Erythroblast (primary cell): ENCODE data around the gene SNAI1.

Experiments
- GATA1 ChIP-seq: IDR thresholded peaks from 2 replicates; pipeline ENCODE4 v1.6.1; 2011; ENCODE audit warnings: low read depth, mild to moderate bottlenecking, control low read depth, low read length, moderate library complexity
- POLR2A ChIP-seq: IDR thresholded peaks from 2 replicates; pipeline ENCODE4 v1.6.1; 2011; ENCODE audit warnings: mild to moderate bottlenecking, low read length

DNA sequence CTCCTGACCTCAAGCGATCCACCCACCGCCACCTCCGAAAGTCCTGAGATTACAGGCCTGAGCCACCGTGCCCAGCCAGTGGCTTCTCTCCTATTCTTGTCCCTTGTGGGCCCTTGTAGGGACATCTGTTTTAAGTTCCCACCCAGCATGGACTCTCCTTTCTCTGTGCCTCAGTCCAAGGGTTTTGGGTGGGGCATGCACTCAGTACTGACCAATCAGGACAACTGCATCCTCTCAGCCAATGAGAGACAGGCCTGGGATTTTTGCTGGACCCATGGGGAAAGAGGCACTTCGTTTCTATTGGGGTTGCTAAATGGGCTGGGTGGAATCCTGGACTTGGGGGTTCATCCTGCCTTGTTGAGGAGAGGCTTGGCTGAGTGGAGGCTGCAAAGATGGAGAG is 34.4 kb downstream of the SNAI1 start:
- no peak for TF ChIP-seq POLR2A
- TF ChIP-seq GATA1, result no peak
